Uterus (tissue), 4 donors: Measurements from ENCODE around the gene DPP9. TPM values are rescaled to one million over a fixed set of nuclear protein-coding genes. Genes with fewer than 3 reads are reported as not detected.

Source experiments
- DNase-seq, 2 donors: peaks; one replicate each; pipeline ENCODE4 v3.0.0-alpha.2; 2019 to 2020
- H3K27ac ChIP-seq, 2 donors: fragments of 200-600 bp; sonication (generic); 1 replicate in 1 of 2; 2 replicates in 1 of 2; pipeline ENCODE4 v1.5.1; 2016 to 2018
- H3K27me3 ChIP-seq, 2 donors: fragments of 200-600 bp; sonication (generic); one replicate each; pipeline ENCODE4 v1.5.1; 2018 to 2019; ENCODE audit warnings: control low read depth in 1 of 2
- H3K36me3 ChIP-seq, 2 donors: fragments of 200-600 bp; sonication (generic); one replicate each; pipeline ENCODE4 v1.5.1; 2019; ENCODE audit warnings: control low read depth in 1 of 2
- H3K4me1 ChIP-seq, 2 donors: fragments of 200-600 bp; sonication (generic); one replicate each; pipeline ENCODE4 v1.5.1; 2018 to 2019; ENCODE audit warnings: control low read depth in 1 of 2
- H3K4me3 ChIP-seq, 2 donors: fragments of 200-600 bp; sonication (generic); 1 replicate in 1 of 2; 2 replicates in 1 of 2; pipeline ENCODE4 v1.5.1; 2018 to 2019; ENCODE audit warnings: mild to moderate bottlenecking in 1 of 2
- H3K9me3 ChIP-seq, 2 donors: fragments of 200-600 bp; sonication (generic); one replicate each; pipeline ENCODE4 v1.5.1; 2019; ENCODE audit warnings: control low read depth in 1 of 2
- POLR2A ChIP-seq, 2 donors: fragments of 450-650 bp; IDR thresholded peaks; one replicate each; pipeline ENCODE4 v1.6.1; 2016; ENCODE audit warnings: antibody characterized with exemption in 2 of 2, mild to moderate bottlenecking in 1 of 2, moderate library complexity in 1 of 2
- intact Hi-C: fragments of 100-400 bp; cut with DNase I; formaldehyde crosslinking; loops from one replicate; pipeline ENCODE4 v1.15.1; 2023; ENCODE audit warnings: low total_unique reads
- total RNA-seq, 4 donors: library from RNA; depleted of rRNA in 3 of 4; stranded (reverse); fragments of >200 nt in 3 of 4; gene quantifications; one replicate each; pipeline versions ENCODE4 v1.1.0 to v1.2.4, GENCODE V29; 2014 to 2023
- TF ChIP-seq, protein P1 (sequence below), 4 experiments: fragments of 200-600 bp in 2 of 4; fragments of 450-650 bp in 2 of 4; sonication (generic) in 2 of 4; IDR thresholded peaks; one replicate each; pipeline ENCODE4 v1.5.1; 2016 to 2019; ENCODE audit warnings: antibody characterized with exemption in 4 of 4, mild to moderate bottlenecking in 2 of 4, moderate library complexity in 1 of 4
- donor health status: DM: yes; HTN: yes; CAD: no.

Gene DPP9
- total RNA-seq, 4 donors from 2014 or later = 17.8 to 194 (median 48.5) TPM

DNA sequence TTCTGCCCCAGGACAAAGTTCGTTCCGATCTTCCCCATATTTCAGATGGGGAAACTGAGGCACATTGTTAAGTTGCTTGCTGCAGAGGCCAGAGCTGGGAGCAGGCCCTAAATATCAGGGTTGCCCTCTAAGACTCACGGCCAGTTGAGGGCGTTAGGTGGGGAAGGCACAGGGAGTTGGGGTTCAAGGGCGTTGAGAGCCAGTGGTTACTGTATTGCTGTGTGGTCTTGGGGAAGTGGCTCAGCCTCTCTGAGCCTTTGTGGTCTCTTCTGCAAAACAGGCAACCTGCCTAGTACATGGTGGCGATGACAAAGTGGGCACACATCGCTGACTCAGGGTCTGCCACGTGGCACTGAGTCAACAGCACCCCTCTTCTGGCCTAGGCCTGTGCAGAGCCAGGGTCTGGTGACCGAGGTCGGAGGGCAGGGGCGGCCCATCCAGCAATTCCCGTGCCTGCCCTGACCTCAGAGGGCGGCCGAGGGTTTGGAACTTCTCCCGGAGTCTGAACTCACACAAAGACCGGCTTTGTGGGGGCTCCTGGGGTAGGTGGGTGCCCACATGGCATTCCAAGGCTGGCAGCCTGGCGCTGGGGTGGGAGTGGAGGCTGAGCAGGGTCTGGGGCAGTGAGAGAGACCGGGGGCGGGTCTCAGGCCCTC is 74.1 kb downstream of the DPP9 start:
- no peak overlapping the region for H3K4me3 ChIP-seq
- intact Hi-C loops = no loop called here
- no peaks in the 10 kb centered on the region for H3K9me3 ChIP-seq
- H3K27ac ChIP-seq = no peak overlapping the region
- no peaks in the 10 kb centered on the region for H3K27me3 ChIP-seq
- no peak for TF ChIP-seq POLR2A (IDR thresholded peaks at IDR 0.05)
- TF ChIP-seq, protein P1, sequence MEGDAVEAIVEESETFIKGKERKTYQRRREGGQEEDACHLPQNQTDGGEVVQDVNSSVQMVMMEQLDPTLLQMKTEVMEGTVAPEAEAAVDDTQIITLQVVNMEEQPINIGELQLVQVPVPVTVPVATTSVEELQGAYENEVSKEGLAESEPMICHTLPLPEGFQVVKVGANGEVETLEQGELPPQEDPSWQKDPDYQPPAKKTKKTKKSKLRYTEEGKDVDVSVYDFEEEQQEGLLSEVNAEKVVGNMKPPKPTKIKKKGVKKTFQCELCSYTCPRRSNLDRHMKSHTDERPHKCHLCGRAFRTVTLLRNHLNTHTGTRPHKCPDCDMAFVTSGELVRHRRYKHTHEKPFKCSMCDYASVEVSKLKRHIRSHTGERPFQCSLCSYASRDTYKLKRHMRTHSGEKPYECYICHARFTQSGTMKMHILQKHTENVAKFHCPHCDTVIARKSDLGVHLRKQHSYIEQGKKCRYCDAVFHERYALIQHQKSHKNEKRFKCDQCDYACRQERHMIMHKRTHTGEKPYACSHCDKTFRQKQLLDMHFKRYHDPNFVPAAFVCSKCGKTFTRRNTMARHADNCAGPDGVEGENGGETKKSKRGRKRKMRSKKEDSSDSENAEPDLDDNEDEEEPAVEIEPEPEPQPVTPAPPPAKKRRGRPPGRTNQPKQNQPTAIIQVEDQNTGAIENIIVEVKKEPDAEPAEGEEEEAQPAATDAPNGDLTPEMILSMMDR (IDR thresholded peaks at IDR 0.05) = no peak
- no peak for DNase-seq
- no peaks in the 10 kb centered on the region for H3K36me3 ChIP-seq
- H3K4me1 ChIP-seq = no peaks in the 10 kb centered on the region

- DNase-seq = peak; percentile 54 to 73
- TF ChIP-seq POLR2A (IDR thresholded peaks at IDR 0.05) = no peak
- TF ChIP-seq, protein P1 (IDR thresholded peaks at IDR 0.05) = no peak
- H3K27ac ChIP-seq = peak overlapping the region in 1 of 2 donors; percentile 58
- no peaks in the 10 kb centered on the region for H3K36me3 ChIP-seq
- no peaks in the 10 kb centered on the region for H3K27me3 ChIP-seq
- no peaks in the 10 kb centered on the region for H3K9me3 ChIP-seq
- H3K4me1 ChIP-seq = no peaks in the 10 kb centered on the region
- intact Hi-C loops = no loop called here
- no peak overlapping the region for H3K4me3 ChIP-seq
Observed at GRCh38 chr19:4647676-4648644, 75.7 kb downstream of the DPP9 start.

DNA sequence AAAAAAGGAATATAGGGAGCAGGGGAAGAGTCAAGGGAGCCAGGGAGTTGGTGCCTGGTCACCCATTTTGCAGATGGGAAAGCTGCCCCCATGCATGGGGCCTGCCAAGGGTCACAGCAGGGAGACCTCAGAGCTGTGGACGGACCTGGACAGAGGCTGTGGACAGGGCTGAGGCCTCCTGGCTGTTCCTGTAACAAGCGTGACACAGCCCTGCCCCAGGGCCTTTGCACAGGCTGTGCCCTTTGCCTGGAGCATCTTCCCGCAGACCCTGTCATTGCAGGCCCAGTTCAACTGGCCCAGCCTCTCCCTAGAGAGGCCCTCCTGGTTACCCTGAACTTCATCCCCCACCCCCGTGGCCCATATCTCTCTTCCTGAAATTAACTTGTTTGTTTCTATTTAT is 77.9 kb downstream of the DPP9 start:
- H3K36me3 ChIP-seq = no peaks in the 10 kb centered on the region
- H3K4me3 ChIP-seq = no peak overlapping the region
- intact Hi-C loops = no loop called here
- DNase-seq = no peak
- H3K4me1 ChIP-seq = no peaks in the 10 kb centered on the region
- H3K27ac ChIP-seq = no peak overlapping the region
- no peaks in the 10 kb centered on the region for H3K27me3 ChIP-seq
- no peaks in the 10 kb centered on the region for H3K9me3 ChIP-seq
- TF ChIP-seq, protein P1 (IDR thresholded peaks at IDR 0.05) = no peak
- TF ChIP-seq POLR2A (IDR thresholded peaks at IDR 0.05) = no peak

- H3K27ac ChIP-seq = no peak overlapping the region
- TF ChIP-seq, protein P1 (IDR thresholded peaks at IDR 0.05) = no peak
- TF ChIP-seq POLR2A (IDR thresholded peaks at IDR 0.05) = no peak
- intact Hi-C loops = no loop called here
- H3K36me3 ChIP-seq = no peaks in the 10 kb centered on the region
- H3K4me1 ChIP-seq = peaks cover 0 to 8% of the 10 kb centered on the region in 2 donors
- H3K9me3 ChIP-seq = no peaks in the 10 kb centered on the region
- no peak overlapping the region for H3K4me3 ChIP-seq
- DNase-seq = no peak
- no peaks in the 10 kb centered on the region for H3K27me3 ChIP-seq
Observed at GRCh38 chr19:4642625-4643024, 81.0 kb downstream of the DPP9 start.

DNA sequence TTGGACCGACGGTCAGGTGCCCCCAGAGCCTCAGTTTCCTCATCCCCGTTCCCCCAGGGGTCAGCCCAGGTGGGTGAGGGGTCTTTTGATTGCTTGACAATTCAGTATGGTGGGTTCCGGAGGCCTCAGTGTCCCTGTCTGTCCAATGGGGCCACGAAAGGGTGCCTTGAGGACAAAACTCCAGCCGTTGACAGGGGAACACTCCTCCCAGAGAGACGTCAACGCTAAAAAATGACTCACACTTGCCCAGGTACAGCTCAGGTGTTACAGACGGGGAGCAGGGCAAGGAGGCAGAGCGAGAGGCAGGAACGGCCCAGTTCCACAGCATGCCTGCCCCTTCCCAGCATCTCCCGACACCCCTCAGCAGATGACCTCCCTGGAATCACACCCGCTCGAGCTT is 82.5 kb downstream of the DPP9 start:
- intact Hi-C loops = no loop called here
- no peak for TF ChIP-seq POLR2A (IDR thresholded peaks at IDR 0.05)
- TF ChIP-seq, protein P1 (IDR thresholded peaks at IDR 0.05) = no peak

More for the DNA sequence above, 82.5 kb downstream of the DPP9 start:
- H3K4me3 ChIP-seq = no peak overlapping the region
- no peak for DNase-seq
- H3K4me1 ChIP-seq = peaks cover 0 to 15% of the 10 kb centered on the region in 2 donors
- H3K9me3 ChIP-seq = no peaks in the 10 kb centered on the region
- H3K27me3 ChIP-seq = no peaks in the 10 kb centered on the region
- no peak overlapping the region for H3K27ac ChIP-seq
- H3K36me3 ChIP-seq = no peaks in the 10 kb centered on the region
